Muscle layer of duodenum (tissue), 2 donors: Measurements from ENCODE around the gene PON3.
A peak's percentile ranks its signal among the peaks of the same experiment; 100 is the strongest.

Source experiments
- H3K27ac ChIP-seq: one replicate; pipeline ENCODE4 v1.7.0; 2013; ENCODE audit warnings: mild to moderate bottlenecking, low read length
- H3K27me3 ChIP-seq: one replicate; pipeline ENCODE4 v1.7.0; 2013; ENCODE audit warnings: low read depth, mild to moderate bottlenecking, control low read depth, low read length
- H3K36me3 ChIP-seq, 2 donors: one replicate each; pipeline ENCODE4 v1.7.0; 2013; ENCODE audit warnings: low read length in 2 of 2, control low read depth in 1 of 2, mild to moderate bottlenecking in 1 of 2; ENCODE audit not compliant: insufficient read depth in 2 of 2, control insufficient read depth in 1 of 2
- H3K4me1 ChIP-seq, 2 donors: one replicate each; pipeline ENCODE4 v1.7.0; 2013; ENCODE audit warnings: low read length in 2 of 2, mild to moderate bottlenecking in 2 of 2, control low read depth in 1 of 2, moderate library complexity in 1 of 2; ENCODE audit not compliant: insufficient read depth in 2 of 2, control insufficient read depth in 1 of 2
- H3K4me3 ChIP-seq, 2 donors: one replicate each; pipeline ENCODE4 v1.7.0; 2013; ENCODE audit warnings: low read length in 2 of 2, low read depth in 1 of 2, mild to moderate bottlenecking in 1 of 2
- H3K9me3 ChIP-seq, 2 donors: one replicate each; pipeline ENCODE4 v1.7.0; 2013; ENCODE audit warnings: low read length in 2 of 2, control low read depth in 1 of 2, mild to moderate bottlenecking in 1 of 2; ENCODE audit not compliant: control insufficient read depth in 1 of 2
- donor health status: healthy.

PON3 gene

DNA sequence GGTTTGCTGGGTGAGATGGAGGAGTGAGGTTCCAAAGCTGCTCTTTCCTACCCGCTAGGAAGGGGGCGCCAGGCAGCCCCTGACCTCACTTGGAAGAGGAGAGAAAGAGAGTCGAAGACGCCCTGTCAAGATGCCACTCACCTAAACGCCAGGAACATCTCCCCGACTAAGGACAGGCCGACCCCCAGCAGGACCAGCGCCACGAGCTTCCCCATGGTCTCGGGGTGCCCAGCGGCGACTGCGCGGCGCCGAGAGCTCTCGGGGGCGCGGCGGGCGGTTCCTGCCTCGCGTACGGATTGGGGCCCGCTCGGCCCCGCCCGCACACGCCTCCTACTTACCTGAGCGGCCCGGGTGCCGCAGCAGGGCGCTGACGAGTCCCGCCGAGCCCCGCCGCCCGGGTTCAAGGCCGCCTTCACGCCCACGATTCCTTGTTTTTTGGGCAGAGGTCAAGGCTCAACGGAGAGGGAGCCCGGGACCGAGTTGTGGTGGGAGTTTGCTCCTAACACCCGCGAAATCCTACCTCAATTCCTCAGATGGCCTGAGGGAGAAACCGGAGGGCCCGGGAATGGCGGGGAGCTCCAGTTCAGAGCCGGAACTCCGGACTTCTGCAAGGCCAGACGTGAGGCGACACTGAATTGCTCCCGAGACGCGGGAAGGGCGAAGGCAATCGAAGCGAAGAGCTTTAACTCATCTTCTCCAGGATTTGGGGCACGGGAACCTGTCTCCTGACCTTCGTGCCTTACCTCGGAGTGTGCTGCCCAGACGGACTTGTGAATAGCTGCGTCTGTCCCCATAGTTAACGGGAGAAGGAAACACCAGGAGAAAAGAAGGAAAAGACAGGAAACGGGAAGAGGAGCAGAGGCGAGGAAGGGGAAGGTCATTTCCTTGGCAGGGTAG is at the start of gene PON3:
Gene PON3, minus strand, starts transcription at position 240 of the 897 bp plus-strand sequence. Its CDS starts 25 bp downstream, at position 215.
- Histone ChIP-seq H3K4me3 (peak within 1 kb of the TSS; percentile 62 to 70), H3K27ac (peak within 1 kb of the TSS; percentile 65), H3K4me1 (no peaks in the 10 kb centered on the region), H3K9me3 (no peaks in the 10 kb centered on the region), H3K36me3 (no peaks in the 10 kb centered on the region), H3K27me3 (no peaks in the 10 kb centered on the region)

- Histone ChIP-seq H3K27ac (no peak overlapping the region), H3K4me1 (no peaks in the 10 kb centered on the region), H3K27me3 (no peaks in the 10 kb centered on the region), H3K4me3 (no peak overlapping the region), H3K9me3 (no peaks in the 10 kb centered on the region), H3K36me3 (no peaks in the 10 kb centered on the region)
These were observed 48.6 kb upstream of the PON3 start for GRCh38 chr7:95444796-95445195.

DNA sequence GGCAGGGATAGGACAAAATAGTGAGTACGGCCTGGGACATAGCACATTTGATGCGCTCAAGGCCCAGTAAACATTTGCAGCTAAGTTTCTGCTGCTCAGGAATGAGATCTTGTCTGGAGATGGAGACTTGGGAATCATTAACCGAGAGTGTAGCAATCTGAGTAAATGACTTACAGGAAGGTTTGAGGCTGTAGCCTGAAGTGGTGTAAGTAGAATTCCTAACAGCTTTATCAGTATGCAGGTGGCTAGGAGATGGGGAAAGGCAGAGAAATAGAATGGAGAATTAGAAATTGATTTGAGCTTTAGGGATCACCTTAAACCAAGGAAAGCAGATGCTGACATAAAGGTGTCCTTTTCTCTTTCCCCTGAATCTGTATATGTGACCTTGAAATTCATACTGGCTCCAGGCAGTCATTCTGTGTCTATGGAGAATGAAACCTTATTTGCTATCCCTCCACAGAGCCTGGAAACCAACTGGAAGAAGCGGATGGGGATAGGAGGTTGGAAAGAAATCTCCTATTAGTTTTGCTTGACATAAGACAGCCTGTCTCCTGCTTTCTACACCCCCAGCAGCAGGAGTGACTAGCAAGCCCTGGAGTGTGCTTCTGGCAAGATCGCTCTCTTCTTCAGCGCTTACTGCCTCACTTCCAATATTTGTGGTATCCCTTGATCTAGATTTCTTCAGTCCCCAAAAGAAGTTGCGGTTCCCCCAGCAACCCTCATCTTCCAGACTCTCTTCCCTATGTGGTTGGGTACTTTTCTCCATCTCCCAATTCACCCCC is 45.1 kb upstream of the PON3 start:
- H3K36me3 ChIP-seq = no peaks in the 10 kb centered on the region
- no peaks in the 10 kb centered on the region for H3K9me3 ChIP-seq
- H3K4me1 ChIP-seq = no peaks in the 10 kb centered on the region
- no peaks in the 10 kb centered on the region for H3K27me3 ChIP-seq
- no peak overlapping the region for H3K4me3 ChIP-seq
- H3K27ac ChIP-seq = no peak overlapping the region

DNA sequence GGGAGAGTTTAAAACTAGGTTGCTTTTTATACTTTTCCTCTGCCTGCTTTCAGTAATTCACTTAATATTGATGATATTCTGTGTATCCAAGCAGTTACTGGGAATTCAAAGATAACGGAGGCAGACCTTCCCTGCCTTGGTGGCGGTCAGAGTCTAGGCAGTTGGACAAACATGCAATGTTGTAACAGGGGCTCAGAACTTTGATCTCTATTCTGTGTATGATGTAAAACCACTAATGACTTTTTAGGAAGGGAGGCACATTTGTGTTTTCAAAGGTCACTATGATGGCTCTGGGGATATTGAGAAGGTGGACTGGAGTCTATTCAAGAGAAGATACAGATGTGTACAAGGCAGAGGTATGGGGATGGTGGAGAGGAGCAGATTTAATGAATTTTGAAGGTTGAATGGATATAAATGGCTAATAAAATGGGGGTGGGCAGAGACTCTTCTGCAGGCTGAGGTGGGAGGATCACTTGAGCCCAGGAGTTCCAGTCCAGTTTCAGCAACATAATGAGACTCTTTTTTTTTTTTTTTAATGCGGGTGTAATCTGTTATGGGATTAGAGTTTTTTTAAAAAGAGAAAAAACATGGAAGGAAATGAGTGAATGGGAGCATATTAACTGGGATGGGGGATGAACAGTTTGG is 44.3 kb upstream of the PON3 start:
- no peaks in the 10 kb centered on the region for H3K4me1 ChIP-seq
- no peaks in the 10 kb centered on the region for H3K27me3 ChIP-seq
- no peak overlapping the region for H3K27ac ChIP-seq
- no peaks in the 10 kb centered on the region for H3K9me3 ChIP-seq
- no peak overlapping the region for H3K4me3 ChIP-seq
- H3K36me3 ChIP-seq = no peaks in the 10 kb centered on the region

GRCh38 chr7:95436407-95436806 is 40.2 kb upstream of the PON3 start:
- Histone ChIP-seq H3K36me3 (no peaks in the 10 kb centered on the region), H3K27me3 (no peaks in the 10 kb centered on the region), H3K9me3 (no peaks in the 10 kb centered on the region), H3K4me3 (no peak overlapping the region), H3K27ac (no peak overlapping the region), H3K4me1 (peaks cover 0 to 9% of the 10 kb centered on the region in 2 donors)

- peaks cover 0 to 9% of the 10 kb centered on the region in 2 donors for H3K4me1 ChIP-seq
- no peaks in the 10 kb centered on the region for H3K27me3 ChIP-seq
These were observed 39.2 kb upstream of the PON3 start for GRCh38 chr7:95435422-95435780.

GRCh38 chr7:95434557-95435421 is 38.6 kb upstream of the PON3 start, which contains the start of gene PON2:
Gene PON2 (minus strand): TSS chr7:95435028. CDS start chr7:95434951, 77 bp downstream.
- Histone ChIP-seq H3K9me3 (no peaks in the 10 kb centered on the region), H3K4me3 (peak within 1 kb of the TSS; percentile 85 to 87), H3K27ac (peak within 1 kb of the TSS; percentile 92), H3K27me3 (no peaks in the 10 kb centered on the region), H3K36me3 (no peaks in the 10 kb centered on the region), H3K4me1 (peaks cover 0 to 9% of the 10 kb centered on the region in 2 donors)

More at GRCh38 chr7:95435422-95435780, 39.2 kb upstream of the PON3 start:
- H3K27ac ChIP-seq = peak overlapping the region; percentile 92
- H3K4me3 ChIP-seq = peak overlapping the region; percentile 85 to 87
- H3K9me3 ChIP-seq = no peaks in the 10 kb centered on the region
- no peaks in the 10 kb centered on the region for H3K36me3 ChIP-seq

GRCh38 chr7:95433952-95434556 is 37.9 kb upstream of the PON3 start:
- H3K9me3 ChIP-seq = no peaks in the 10 kb centered on the region
- peaks cover 0 to 9% of the 10 kb centered on the region in 2 donors for H3K4me1 ChIP-seq
- H3K4me3 ChIP-seq = peak overlapping the region; percentile 85 to 87
- peak overlapping the region; percentile 92 for H3K27ac ChIP-seq
- H3K36me3 ChIP-seq = no peaks in the 10 kb centered on the region
- no peaks in the 10 kb centered on the region for H3K27me3 ChIP-seq

DNA sequence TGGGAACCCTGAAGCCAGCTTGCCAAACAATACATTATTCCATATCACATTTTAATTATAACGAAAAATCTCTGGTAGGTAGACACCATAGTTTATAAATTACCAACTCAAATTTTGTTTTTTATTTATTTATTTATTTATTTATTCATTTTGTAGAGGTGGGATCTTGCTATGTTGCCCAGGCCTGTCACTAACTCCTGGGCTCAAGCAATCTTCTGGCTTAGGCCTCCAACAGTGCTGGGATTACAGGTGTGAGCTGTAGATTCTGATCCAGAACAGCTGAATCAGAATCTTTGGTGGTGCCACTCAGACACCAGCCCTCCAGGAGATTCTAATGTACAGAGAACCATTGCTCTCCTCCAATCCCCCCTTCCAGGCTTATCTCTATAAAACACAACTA is 37.0 kb upstream of the PON3 start:
- Histone ChIP-seq H3K27ac (no peak overlapping the region), H3K4me3 (no peak overlapping the region), H3K9me3 (no peaks in the 10 kb centered on the region), H3K36me3 (no peaks in the 10 kb centered on the region), H3K27me3 (no peaks in the 10 kb centered on the region), H3K4me1 (peaks cover 0 to 9% of the 10 kb centered on the region in 2 donors)

- Histone ChIP-seq H3K4me1 (peaks cover 0 to 9% of the 10 kb centered on the region in 2 donors), H3K36me3 (no peaks in the 10 kb centered on the region), H3K27me3 (no peaks in the 10 kb centered on the region), H3K9me3 (no peaks in the 10 kb centered on the region), H3K27ac (no peak overlapping the region), H3K4me3 (no peak overlapping the region)
These were observed 36.4 kb upstream of the PON3 start for GRCh38 chr7:95432606-95433005.
